ENCODE data around the gene OXCT2. TPM values are rescaled to one million over a fixed set of nuclear protein-coding genes. Genes with fewer than 3 reads are reported as not detected.

Gene OXCT2
- total RNA-seq, 2 donors from 2014 or later, result 3.4 to 4.1 TPM

DNA sequence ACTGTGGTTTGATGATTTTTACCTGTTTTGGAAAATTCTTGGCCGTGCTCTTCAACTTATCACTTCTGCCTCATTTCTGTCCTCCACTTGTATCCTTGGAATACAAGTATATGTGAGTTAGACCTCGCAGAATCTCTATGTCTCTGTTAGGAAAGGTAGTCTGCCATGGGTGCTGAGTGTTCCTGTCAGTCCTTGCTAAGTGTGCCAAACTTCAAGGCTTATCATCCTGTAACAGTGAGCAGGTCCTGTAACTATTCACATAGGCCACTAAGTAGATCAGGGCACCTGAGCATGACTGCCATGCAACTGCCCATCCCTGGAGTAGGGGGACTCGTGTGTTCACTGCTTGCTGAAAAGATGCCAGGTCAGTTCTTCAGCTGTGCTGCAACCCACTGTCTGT lies 41.8 kb upstream of the OXCT2 start:
- no peak overlapping the region for H3K4me3 ChIP-seq
- ATAC-seq (ENCODE audit: insufficient number of reproducible peaks, low FRiP score, low read depth) (no peak), DNase-seq (ENCODE audit: low spot score) (no peak)
- TF ChIP-seq, protein P1, sequence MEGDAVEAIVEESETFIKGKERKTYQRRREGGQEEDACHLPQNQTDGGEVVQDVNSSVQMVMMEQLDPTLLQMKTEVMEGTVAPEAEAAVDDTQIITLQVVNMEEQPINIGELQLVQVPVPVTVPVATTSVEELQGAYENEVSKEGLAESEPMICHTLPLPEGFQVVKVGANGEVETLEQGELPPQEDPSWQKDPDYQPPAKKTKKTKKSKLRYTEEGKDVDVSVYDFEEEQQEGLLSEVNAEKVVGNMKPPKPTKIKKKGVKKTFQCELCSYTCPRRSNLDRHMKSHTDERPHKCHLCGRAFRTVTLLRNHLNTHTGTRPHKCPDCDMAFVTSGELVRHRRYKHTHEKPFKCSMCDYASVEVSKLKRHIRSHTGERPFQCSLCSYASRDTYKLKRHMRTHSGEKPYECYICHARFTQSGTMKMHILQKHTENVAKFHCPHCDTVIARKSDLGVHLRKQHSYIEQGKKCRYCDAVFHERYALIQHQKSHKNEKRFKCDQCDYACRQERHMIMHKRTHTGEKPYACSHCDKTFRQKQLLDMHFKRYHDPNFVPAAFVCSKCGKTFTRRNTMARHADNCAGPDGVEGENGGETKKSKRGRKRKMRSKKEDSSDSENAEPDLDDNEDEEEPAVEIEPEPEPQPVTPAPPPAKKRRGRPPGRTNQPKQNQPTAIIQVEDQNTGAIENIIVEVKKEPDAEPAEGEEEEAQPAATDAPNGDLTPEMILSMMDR (IDR thresholded peaks at IDR 0.05), result no peak
- no peak overlapping the region for H3K27ac ChIP-seq
- H3K4me1 ChIP-seq (ENCODE audit: control insufficient read depth in 1 of 2, low read depth in 2 of 2), result no peaks in the 10 kb centered on the region
- no peaks in the 10 kb centered on the region for H3K27me3 ChIP-seq (replicated peaks; ENCODE audit: insufficient read depth)
- no peaks in the 10 kb centered on the region for H3K36me3 ChIP-seq
- no peaks in the 10 kb centered on the region for H3K9me3 ChIP-seq

DNA sequence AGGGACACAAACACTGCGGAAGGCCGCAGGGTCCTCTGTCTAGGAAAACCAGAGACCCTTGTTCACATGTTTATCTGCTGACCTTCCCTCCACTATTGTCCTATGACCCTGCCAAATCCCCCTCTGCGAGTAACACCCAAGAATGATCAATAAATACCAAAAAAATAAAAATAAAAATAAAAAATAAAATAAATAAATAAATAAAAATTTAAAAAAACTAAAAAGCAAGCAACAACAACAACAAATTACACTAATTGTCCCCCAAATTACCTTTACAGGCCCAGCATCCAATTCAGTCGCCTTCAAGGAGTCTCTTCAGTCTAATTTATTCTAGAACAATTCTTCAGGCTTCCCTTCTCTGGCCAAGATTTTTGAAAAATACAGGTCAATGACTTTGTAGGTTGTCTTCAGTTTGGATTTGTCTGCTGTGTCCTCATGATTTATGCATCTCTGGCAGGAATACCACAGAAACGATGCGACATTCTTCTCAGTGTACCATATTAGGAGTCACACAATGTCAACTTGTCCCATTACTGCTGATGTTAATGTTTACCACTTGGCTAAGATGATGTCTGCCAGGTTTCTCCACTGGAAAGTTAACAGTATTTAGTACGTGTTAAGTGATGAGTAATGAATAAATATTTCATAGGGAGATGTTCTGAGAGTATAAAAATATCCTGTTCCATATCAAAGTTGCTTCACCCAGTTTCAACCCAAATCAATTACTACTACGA lies 37.8 kb upstream of the OXCT2 start:
- TF ChIP-seq, protein P1 (IDR thresholded peaks at IDR 0.05), result no peak
- no peak for DNase-seq (ENCODE audit: low spot score)
- no peak overlapping the region for H3K4me3 ChIP-seq
- ATAC-seq (ENCODE audit: insufficient number of reproducible peaks, low FRiP score, low read depth), result no peak
- no peaks in the 10 kb centered on the region for H3K36me3 ChIP-seq
- H3K9me3 ChIP-seq, result no peaks in the 10 kb centered on the region
- no peaks in the 10 kb centered on the region for H3K4me1 ChIP-seq (ENCODE audit: control insufficient read depth in 1 of 2, low read depth in 2 of 2)
- no peak overlapping the region for H3K27ac ChIP-seq
- H3K27me3 ChIP-seq (replicated peaks; ENCODE audit: insufficient read depth), result no peaks in the 10 kb centered on the region

DNA sequence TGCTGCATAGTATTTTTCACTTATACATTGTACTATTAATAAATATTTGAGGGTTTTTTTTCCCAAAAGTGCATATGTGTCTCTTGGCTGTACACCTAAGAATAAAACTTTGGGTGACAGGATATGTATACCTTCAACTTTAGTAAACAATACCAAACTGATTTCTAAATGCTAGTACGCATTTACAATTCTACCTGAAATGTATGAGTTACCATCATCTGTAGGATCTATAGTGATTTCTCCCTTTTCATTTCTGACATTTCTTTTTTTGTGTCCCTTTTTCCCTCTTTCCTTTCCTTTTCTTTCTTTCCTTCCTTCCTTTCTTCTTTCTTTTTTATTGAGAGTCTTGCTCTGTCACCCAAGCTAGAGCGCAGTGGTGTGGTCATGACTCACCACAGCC lies 34.2 kb upstream of the OXCT2 start:
- ATAC-seq (ENCODE audit: insufficient number of reproducible peaks, low FRiP score, low read depth) (no peak), DNase-seq (ENCODE audit: low spot score) (no peak)
- Histone ChIP-seq H3K9me3 (no peaks in the 10 kb centered on the region), H3K27ac (no peak overlapping the region), H3K4me3 (no peak overlapping the region), H3K36me3 (no peaks in the 10 kb centered on the region), H3K4me1 (ENCODE audit: control insufficient read depth in 1 of 2, low read depth in 2 of 2) (no peaks in the 10 kb centered on the region), H3K27me3 (replicated peaks; ENCODE audit: insufficient read depth) (no peaks in the 10 kb centered on the region)
- TF ChIP-seq, protein P1 (IDR thresholded peaks at IDR 0.05), result no peak

DNA sequence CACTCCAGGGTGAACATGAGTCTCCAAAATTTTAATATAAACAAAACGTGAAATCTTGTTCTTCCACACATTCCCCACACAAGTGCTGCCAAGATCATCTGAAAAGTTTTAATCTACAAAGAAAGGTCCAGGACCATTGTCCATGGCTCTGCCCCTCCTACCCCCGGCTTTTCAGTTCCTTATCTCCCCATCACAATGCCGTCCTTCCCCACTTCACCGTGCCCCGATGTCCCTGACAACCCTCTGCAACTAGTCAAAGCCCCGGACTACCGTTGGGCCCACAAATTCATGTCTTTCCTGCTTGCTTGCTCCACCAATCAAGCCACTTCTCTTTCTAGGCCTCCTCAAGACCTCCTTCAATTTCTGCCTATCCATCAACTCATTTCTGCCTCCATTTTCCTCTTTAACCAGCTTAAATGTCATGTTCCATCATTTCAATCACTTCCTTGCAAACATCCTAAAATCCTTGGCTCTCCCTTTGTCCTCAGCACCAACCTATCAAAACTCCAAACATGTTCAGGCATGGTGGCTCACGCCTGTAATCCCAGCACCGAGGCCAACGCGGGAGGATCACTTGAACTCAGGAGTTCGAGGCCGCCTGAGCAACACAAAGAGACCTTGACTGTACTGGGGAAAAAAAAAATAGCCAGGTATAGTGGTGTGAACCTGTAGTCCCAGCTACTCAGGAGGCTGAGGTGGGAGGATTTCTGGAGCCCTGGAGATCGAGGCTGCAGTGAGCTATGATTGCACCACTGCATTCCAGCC lies 31.5 kb upstream of the OXCT2 start:
- TF ChIP-seq, protein P1 (IDR thresholded peaks at IDR 0.05), result no peak
- Histone ChIP-seq H3K4me3 (no peak overlapping the region), H3K27ac (no peak overlapping the region), H3K4me1 (ENCODE audit: control insufficient read depth in 1 of 2, low read depth in 2 of 2) (peaks cover 0 to 4% of the 10 kb centered on the region in 2 donors), H3K36me3 (no peaks in the 10 kb centered on the region), H3K27me3 (replicated peaks; ENCODE audit: insufficient read depth) (no peaks in the 10 kb centered on the region), H3K9me3 (no peaks in the 10 kb centered on the region)
- DNase-seq (ENCODE audit: low spot score) (no peak), ATAC-seq (ENCODE audit: insufficient number of reproducible peaks, low FRiP score, low read depth) (no peak)

DNA sequence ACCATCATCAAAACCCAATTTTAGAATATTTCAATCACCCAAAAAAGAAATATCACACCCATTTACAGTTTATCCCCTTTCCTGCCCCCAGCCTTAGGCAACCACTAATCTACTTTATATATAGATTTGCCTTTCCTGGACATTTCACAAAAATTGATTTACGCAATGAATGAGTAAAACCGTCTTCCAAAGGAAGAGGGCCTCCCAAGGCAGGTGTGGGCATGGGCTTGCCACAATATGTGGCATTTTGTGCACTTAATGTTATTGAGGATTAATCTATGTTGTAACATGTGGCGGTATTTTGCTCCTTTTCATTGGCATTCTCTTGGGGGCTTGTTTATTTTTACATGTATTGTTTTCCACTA lies 29.3 kb upstream of the OXCT2 start:
- Histone ChIP-seq H3K36me3 (no peaks in the 10 kb centered on the region), H3K27me3 (replicated peaks; ENCODE audit: insufficient read depth) (no peaks in the 10 kb centered on the region), H3K4me3 (no peak overlapping the region), H3K27ac (no peak overlapping the region), H3K4me1 (ENCODE audit: control insufficient read depth in 1 of 2, low read depth in 2 of 2) (peaks cover 0 to 4% of the 10 kb centered on the region in 2 donors), H3K9me3 (no peaks in the 10 kb centered on the region)
- DNase-seq (ENCODE audit: low spot score) (no peak), ATAC-seq (ENCODE audit: insufficient number of reproducible peaks, low FRiP score, low read depth) (no peak)
- TF ChIP-seq, protein P1 (IDR thresholded peaks at IDR 0.05), result no peak

All from thoracic aorta (tissue), 2 donors.